GM15510 (cell line): ENCODE data around the gene C12orf43.

Experiments used
- POLR2A ChIP-seq: IDR thresholded peaks from 3 replicates; pipeline ENCODE4 v1.6.1; 2011; ENCODE audit warnings: borderline replicate concordance; ENCODE audit not compliant: insufficient read length; ENCODE audit errors: extremely low read depth

Gene C12orf43

GRCh38 chr12:121036810-121037326 is 20.6 kb upstream of the C12orf43 start:
- TF ChIP-seq POLR2A, result no peak

- no peak for TF ChIP-seq POLR2A
Observed at GRCh38 chr12:121034616-121035305, 18.5 kb upstream of the C12orf43 start.

- TF ChIP-seq POLR2A, result no peak
Observed at GRCh38 chr12:121033625-121034349, 17.5 kb upstream of the C12orf43 start.

GRCh38 chr12:121030576-121031212 is 14.4 kb upstream of the C12orf43 start:
- TF ChIP-seq POLR2A, result no peak

GRCh38 chr12:121026274-121027045 is 10.2 kb upstream of the C12orf43 start:
- TF ChIP-seq POLR2A, result no peak

- TF ChIP-seq POLR2A, result no peak
Observed at GRCh38 chr12:121025442-121026226, 9.3 kb upstream of the C12orf43 start.

- no peak for TF ChIP-seq POLR2A
Observed at GRCh38 chr12:121023799-121024198, 7.5 kb upstream of the C12orf43 start.

- TF ChIP-seq POLR2A, result no peak
Observed at GRCh38 chr12:121022713-121023112, 6.4 kb upstream of the C12orf43 start.

- no peak for TF ChIP-seq POLR2A
Observed at GRCh38 chr12:121021754-121022153, 5.5 kb upstream of the C12orf43 start.

- TF ChIP-seq POLR2A, result no peak
Observed at GRCh38 chr12:121018860-121019617, 2.8 kb upstream of the C12orf43 start.

DNA sequence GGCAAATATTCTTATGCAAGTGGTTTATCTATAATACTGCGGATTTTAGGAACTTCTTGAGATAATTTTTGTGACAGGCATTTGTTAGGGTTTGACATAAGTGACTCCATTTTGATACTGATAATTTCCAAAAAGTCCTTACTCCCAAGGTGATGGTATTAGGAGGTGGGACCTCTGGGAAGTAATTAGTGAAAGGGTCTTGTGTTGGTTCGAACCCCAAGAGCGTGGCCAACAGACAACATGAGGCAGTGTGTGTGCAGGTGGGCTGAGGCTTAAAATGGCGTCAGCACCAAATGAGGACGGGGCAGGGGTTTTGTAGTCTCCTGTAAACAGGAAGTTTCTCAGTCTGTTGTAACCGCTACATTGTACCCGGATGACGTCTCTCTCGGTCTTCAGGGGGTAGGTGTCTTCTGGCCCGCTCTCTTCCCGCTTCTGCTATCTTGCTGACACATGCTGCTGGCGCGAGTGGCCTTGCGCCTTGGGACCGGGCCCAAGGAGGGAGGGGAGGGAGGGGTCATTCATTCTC is 1.7 kb upstream of the C12orf43 start:
- no peak for TF ChIP-seq POLR2A

- TF ChIP-seq POLR2A, result no peak
Observed at GRCh38 chr12:121013715-121014114, 2.6 kb downstream of the C12orf43 start.

GRCh38 chr12:121011820-121012219 is 4.5 kb downstream of the C12orf43 start:
- TF ChIP-seq POLR2A, result no peak

GRCh38 chr12:121010860-121011259 is 5.4 kb downstream of the C12orf43 start:
- TF ChIP-seq POLR2A, result no peak

- TF ChIP-seq POLR2A, result no peak
Observed at GRCh38 chr12:121009741-121010140, 6.5 kb downstream of the C12orf43 start.
